ENCODE results near the gene CTLA4.
"Not testable (repeated sequence)": the region's sequence is repeated elsewhere in the genome, so short reads cannot be mapped to it uniquely, and the experiment has no call there.

The CTLA4 gene

DNA sequence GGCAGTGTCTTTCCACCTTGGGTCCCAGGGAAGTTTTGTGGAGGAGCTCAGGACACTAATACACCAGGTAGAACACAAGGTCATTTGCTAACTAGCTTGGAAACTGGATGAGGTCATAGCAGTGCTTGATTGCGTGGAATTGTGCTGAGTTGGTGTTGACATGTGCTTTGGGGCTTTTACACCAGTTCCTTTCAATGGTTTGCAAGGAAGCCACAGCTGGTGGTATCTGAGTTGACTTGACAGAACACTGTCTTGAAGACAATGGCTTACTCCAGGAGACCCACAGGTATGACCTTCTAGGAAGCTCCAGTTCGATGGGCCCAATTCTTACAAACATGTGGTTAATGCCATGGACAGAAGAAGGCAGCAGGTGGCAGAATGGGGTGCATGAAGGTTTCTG lies 5.9 kb downstream of the CTLA4 start:
- in situ Hi-C loops (cut with MboI; ENCODE audit: low sequenced_read_pairs, unreplicated experiment), result no loop called here
- TF ChIP-seq, protein P1, sequence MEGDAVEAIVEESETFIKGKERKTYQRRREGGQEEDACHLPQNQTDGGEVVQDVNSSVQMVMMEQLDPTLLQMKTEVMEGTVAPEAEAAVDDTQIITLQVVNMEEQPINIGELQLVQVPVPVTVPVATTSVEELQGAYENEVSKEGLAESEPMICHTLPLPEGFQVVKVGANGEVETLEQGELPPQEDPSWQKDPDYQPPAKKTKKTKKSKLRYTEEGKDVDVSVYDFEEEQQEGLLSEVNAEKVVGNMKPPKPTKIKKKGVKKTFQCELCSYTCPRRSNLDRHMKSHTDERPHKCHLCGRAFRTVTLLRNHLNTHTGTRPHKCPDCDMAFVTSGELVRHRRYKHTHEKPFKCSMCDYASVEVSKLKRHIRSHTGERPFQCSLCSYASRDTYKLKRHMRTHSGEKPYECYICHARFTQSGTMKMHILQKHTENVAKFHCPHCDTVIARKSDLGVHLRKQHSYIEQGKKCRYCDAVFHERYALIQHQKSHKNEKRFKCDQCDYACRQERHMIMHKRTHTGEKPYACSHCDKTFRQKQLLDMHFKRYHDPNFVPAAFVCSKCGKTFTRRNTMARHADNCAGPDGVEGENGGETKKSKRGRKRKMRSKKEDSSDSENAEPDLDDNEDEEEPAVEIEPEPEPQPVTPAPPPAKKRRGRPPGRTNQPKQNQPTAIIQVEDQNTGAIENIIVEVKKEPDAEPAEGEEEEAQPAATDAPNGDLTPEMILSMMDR (IDR thresholded peaks at IDR 0.05; ENCODE audit: borderline replicate concordance, control extremely low read depth, extremely low read depth, insufficient read depth, missing control alignments), result no peak
- no peak for DNase-seq (ENCODE audit: low spot score)

DNA sequence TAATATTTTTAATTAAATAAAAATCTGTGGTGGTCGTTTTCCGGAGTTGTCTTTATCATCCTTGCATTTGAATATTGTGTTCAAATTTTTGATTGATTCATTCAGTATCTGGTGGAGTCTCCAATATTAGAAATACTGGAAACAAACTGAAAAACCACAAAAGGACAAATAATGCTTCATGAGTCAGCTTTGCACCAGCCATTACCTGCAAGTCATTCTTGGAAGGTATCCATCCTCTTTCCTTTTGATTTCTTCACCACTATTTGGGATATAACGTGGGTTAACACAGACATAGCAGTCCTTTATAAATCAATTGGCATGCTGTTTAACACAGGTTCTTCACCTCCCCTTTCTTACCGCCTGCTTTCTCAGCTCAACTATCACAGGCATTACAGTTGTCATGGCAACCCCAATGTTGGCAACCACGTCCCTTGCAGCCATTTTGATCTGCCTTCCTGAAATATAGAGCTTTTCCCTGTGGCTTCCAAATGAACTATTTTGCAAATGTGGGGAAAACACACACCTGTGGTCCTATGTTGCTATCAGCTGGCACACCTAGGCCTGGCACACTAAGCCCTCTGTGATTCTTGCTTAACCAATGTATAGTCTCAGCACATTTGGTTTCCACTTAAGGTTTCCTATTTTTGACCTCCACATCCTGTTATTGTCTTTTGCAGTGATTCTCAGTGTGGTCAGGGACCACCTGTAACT lies 6.5 kb downstream of the CTLA4 start:
- in situ Hi-C loops (cut with MboI; ENCODE audit: low sequenced_read_pairs, unreplicated experiment), result no loop called here
- TF ChIP-seq, protein P1 (IDR thresholded peaks at IDR 0.05; ENCODE audit: borderline replicate concordance, control extremely low read depth, extremely low read depth, insufficient read depth, missing control alignments), result no peak
- no peak for DNase-seq (ENCODE audit: low spot score)

DNA sequence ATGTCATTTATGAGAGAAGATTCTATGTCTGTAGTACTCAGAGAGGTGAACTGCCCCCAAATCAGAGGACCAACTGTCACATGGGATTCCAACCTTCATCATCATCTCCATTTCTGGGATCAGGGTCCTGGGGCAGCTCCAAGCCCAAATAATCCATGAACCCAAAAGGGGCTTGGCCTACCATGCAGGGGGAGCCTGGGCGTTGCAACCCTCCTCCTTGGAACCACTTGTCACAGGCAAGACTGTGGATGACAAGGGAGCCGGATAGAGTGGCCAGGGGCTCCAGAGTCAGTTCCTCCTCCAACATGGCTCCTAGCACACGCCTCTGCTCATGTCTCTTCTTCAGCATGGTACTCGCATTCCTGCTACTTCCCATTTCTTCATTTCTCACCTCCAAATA lies 7.9 kb downstream of the CTLA4 start:
- in situ Hi-C loops (cut with MboI; ENCODE audit: low sequenced_read_pairs, unreplicated experiment), result no loop called here
- TF ChIP-seq, protein P1 (IDR thresholded peaks at IDR 0.05; ENCODE audit: borderline replicate concordance, control extremely low read depth, extremely low read depth, insufficient read depth, missing control alignments), result no peak
- no peak for DNase-seq (ENCODE audit: low spot score)

- in situ Hi-C loops (cut with MboI; ENCODE audit: low sequenced_read_pairs, unreplicated experiment), result no loop called here
- no peak for DNase-seq (ENCODE audit: low spot score)
- TF ChIP-seq, protein P1 (IDR thresholded peaks at IDR 0.05; ENCODE audit: borderline replicate concordance, control extremely low read depth, extremely low read depth, insufficient read depth, missing control alignments), result no peak
Observed at GRCh38 chr2:203876328-203876727, 8.8 kb downstream of the CTLA4 start.

DNA sequence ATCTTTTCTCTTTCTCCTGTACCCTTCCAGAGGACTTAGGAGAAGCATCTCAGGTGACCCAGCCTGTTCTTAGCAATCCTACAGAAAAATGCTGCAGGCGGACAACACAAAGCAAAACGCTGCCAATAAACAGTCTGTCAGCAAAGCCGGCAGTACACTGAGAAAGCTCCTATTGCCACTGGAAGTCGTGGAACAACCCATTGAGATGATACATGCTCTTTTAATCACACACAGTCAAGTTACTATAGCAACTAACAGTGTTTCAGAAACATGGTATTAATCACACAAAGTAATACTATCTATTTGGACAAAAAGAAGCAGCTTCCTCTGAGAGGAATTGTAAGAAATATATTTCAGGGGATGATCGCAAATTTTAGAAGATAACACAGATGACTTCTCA lies 10.5 kb downstream of the CTLA4 start:
- no peak for DNase-seq (ENCODE audit: low spot score)
- TF ChIP-seq, protein P1 (IDR thresholded peaks at IDR 0.05; ENCODE audit: borderline replicate concordance, control extremely low read depth, extremely low read depth, insufficient read depth, missing control alignments), result no peak
- in situ Hi-C loops (cut with MboI; ENCODE audit: low sequenced_read_pairs, unreplicated experiment), result no loop called here

- TF ChIP-seq, protein P1 (IDR thresholded peaks at IDR 0.05; ENCODE audit: borderline replicate concordance, control extremely low read depth, extremely low read depth, insufficient read depth, missing control alignments), result no peak
- no peak for DNase-seq (ENCODE audit: low spot score)
- in situ Hi-C loops (cut with MboI; ENCODE audit: low sequenced_read_pairs, unreplicated experiment), result no loop called here
Observed at GRCh38 chr2:203880557-203881125, 13.1 kb downstream of the CTLA4 start.

- DNase-seq (ENCODE audit: low spot score); in situ Hi-C loops (cut with MboI; ENCODE audit: low sequenced_read_pairs, unreplicated experiment): not testable (repeated sequence)
Observed at GRCh38 chr2:203881185-203881584, 13.6 kb downstream of the CTLA4 start.
